ENCODE measurements around the gene TBC1D24.
A peak's percentile ranks its signal among the peaks of the same experiment; 100 is the strongest.
"Not testable (repeated sequence)": the region's sequence is repeated elsewhere in the genome, so short reads cannot be mapped to it uniquely, and the experiment has no call there.

The TBC1D24 gene

DNA sequence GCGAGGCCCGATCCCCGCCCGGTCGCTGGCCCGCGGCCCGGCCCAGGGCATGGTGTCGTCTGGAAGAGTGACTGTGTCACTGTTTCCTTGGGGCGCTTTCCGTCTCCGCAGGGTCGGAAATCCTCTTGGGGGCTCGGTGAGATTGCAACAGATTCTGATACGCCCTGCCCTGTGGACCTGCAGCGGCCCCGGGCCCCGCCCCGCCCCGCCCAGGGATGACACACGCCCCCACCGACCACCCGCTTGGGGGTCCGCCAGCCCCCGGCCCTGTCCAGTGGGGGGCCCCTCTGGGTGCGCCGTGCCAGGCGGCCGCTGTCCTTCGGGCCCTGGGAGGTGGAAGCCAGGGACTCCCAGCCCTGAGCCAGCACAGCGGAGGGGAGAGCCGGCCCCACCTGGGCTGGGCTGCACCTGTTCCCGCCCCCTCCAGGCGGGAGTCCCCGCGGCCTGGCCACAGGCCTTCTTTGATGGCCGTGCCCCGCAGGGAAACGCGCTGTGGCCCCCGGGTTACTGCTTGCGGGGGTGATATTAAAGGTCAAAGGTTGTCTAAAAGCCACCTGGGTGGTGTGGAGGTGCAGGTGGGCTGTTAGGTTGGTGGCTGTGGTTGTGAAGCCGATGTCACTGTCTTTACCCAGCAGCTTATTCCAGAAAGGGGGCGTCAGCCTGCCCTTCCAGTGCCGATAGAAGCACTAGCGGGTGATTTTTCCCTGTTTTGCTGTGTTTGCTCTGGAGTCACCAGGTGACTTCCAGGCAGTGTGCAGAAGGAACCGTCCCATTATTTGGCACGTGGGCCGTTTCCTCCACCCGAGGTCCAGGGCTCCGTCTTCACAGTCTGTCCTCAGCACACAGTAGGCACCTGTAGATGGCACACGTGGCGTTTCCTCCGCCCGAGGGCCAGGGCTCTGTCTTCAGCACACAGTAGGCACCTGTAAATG, 752 bp downstream of the TBC1D24 start:
- in situ Hi-C loops (cut with HindIII; ENCODE audit: low sequenced_read_pairs), result no loop called here
- TF ChIP-seq, protein P1, sequence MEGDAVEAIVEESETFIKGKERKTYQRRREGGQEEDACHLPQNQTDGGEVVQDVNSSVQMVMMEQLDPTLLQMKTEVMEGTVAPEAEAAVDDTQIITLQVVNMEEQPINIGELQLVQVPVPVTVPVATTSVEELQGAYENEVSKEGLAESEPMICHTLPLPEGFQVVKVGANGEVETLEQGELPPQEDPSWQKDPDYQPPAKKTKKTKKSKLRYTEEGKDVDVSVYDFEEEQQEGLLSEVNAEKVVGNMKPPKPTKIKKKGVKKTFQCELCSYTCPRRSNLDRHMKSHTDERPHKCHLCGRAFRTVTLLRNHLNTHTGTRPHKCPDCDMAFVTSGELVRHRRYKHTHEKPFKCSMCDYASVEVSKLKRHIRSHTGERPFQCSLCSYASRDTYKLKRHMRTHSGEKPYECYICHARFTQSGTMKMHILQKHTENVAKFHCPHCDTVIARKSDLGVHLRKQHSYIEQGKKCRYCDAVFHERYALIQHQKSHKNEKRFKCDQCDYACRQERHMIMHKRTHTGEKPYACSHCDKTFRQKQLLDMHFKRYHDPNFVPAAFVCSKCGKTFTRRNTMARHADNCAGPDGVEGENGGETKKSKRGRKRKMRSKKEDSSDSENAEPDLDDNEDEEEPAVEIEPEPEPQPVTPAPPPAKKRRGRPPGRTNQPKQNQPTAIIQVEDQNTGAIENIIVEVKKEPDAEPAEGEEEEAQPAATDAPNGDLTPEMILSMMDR (IDR thresholded peaks at IDR 0.05; ENCODE audit: low read depth, low read length, missing control alignments), result no peak
- no peak for DNase-seq (ENCODE audit: low read depth)
- peak overlapping the region; percentile 65 for H3K4me3 ChIP-seq (ENCODE audit: low read depth, low read length)

DNA sequence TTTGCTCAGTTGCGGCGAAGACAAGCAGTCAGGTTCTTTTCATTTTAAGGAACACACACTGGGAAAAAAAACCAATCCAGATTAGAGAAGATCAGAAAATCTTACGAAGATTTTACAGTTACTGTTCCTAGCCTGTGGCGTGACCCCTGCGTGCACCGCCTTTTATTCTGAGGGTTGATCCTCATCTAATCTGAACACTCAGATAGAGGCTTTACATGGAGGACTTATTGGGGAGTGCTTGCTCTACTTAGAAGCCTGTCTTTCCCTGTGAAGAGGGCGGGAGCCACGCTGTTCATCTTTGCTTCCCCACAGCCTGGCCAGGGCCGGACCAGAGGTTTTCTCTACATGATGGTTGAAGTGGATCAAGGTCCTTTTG, 1.4 kb downstream of the TBC1D24 start:
- no peak for DNase-seq (ENCODE audit: low read depth)
- no peak overlapping the region for H3K4me3 ChIP-seq (ENCODE audit: low read depth, low read length)
- in situ Hi-C loops (cut with HindIII; ENCODE audit: low sequenced_read_pairs), result no loop called here
- TF ChIP-seq, protein P1 (IDR thresholded peaks at IDR 0.05; ENCODE audit: low read depth, low read length, missing control alignments), result no peak

GRCh38 chr16:2476741-2477140, 1.8 kb downstream of the TBC1D24 start:
- in situ Hi-C loops (cut with HindIII; ENCODE audit: low sequenced_read_pairs), result no loop called here
- TF ChIP-seq, protein P1 (IDR thresholded peaks at IDR 0.05; ENCODE audit: low read depth, low read length, missing control alignments), result no peak
- H3K4me3 ChIP-seq (ENCODE audit: low read depth, low read length), result no peak overlapping the region
- DNase-seq (ENCODE audit: low read depth), result no peak

- TF ChIP-seq, protein P1 (IDR thresholded peaks at IDR 0.05; ENCODE audit: low read depth, low read length, missing control alignments), result no peak
- no peak for DNase-seq (ENCODE audit: low read depth)
- in situ Hi-C loops (cut with HindIII; ENCODE audit: low sequenced_read_pairs), result no loop called here
- no peak overlapping the region for H3K4me3 ChIP-seq (ENCODE audit: low read depth, low read length)
These were observed 2.4 kb downstream of the TBC1D24 start for GRCh38 chr16:2477327-2477726.

DNA sequence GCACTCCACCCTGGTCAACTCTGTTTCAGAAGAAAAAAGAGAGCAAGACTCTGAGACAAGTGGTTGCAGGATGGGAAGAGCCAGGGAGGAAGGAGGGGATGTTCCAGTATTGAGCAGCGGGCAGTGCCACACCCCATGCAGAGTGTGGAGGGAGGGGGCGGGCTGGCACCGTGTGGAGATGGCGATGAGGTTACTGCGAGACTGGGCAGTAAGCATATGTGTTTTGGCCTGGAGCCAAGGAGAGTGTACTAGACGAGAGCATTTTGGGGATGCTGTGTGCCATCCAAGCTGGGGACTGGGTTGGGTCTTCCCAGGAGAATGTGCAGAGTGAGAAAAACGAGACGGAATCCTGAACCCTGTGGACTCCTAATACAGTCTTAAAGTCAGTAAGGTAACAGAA, 3.4 kb downstream of the TBC1D24 start:
- in situ Hi-C loops (cut with HindIII; ENCODE audit: low sequenced_read_pairs), result no loop called here
- no peak for DNase-seq (ENCODE audit: low read depth)
- H3K4me3 ChIP-seq (ENCODE audit: low read depth, low read length), result no peak overlapping the region
- TF ChIP-seq, protein P1 (IDR thresholded peaks at IDR 0.05; ENCODE audit: low read depth, low read length, missing control alignments), result no peak

- DNase-seq (ENCODE audit: low read depth); in situ Hi-C loops (cut with HindIII; ENCODE audit: low sequenced_read_pairs); H3K4me3 ChIP-seq (ENCODE audit: low read depth, low read length): not testable (repeated sequence)
These were observed 5.1 kb downstream of the TBC1D24 start for GRCh38 chr16:2479996-2480395.

- no peak for DNase-seq (ENCODE audit: low read depth)
- TF ChIP-seq, protein P1 (IDR thresholded peaks at IDR 0.05; ENCODE audit: low read depth, low read length, missing control alignments), result no peak
- H3K4me3 ChIP-seq (ENCODE audit: low read depth, low read length), result no peak overlapping the region
- in situ Hi-C loops (cut with HindIII; ENCODE audit: low sequenced_read_pairs), result no loop called here
These were observed 6.0 kb downstream of the TBC1D24 start for GRCh38 chr16:2480948-2481347.

Measured in astrocyte of the cerebellum (primary cell).